HepG2 (cell line): ENCODE results near the gene INF2. TPM values are rescaled to one million over a fixed set of nuclear protein-coding genes. Genes with fewer than 3 reads are reported as not detected.

Source experiments
- AGO1 ChIP-seq: fragments of 200-400 bp; formaldehyde crosslinking; IDR thresholded peaks from 2 replicates; pipeline ENCODE4 v1.6.1; 2017; ENCODE audit warnings: mild to moderate bottlenecking, low read depth, low read length, moderate library complexity; ENCODE audit not compliant: poor library complexity, severe bottlenecking
- AKAP8 ChIP-seq: sonication (generic); formaldehyde crosslinking; IDR thresholded peaks from 2 replicates; pipeline ENCODE4 v1.5.1; 2020; ENCODE audit warnings: mild to moderate bottlenecking, missing genetic modification reagents
- ARID2 ChIP-seq: sonication (generic); formaldehyde crosslinking; IDR thresholded peaks from 2 replicates; pipeline ENCODE4 v1.8.1; 2022; ENCODE audit warnings: mild to moderate bottlenecking, missing genetic modification reagents, borderline replicate concordance
- HIVEP1 ChIP-seq: sonication (generic); formaldehyde crosslinking; IDR thresholded peaks from 2 replicates; pipeline ENCODE4 v1.4.0; 2020; ENCODE audit warnings: mild to moderate bottlenecking, missing genetic modification reagents
- KDM6A ChIP-seq: IDR thresholded peaks from 2 replicates; pipeline ENCODE4 v1.6.1; 2016; ENCODE audit warnings: low read depth
- KLF9 ChIP-seq: IDR thresholded peaks from 2 replicates; pipeline ENCODE4 v1.6.1; 2016; ENCODE audit warnings: low read depth
- MTA3 ChIP-seq: sonication (generic); formaldehyde crosslinking; IDR thresholded peaks from 2 replicates; pipeline ENCODE4 v1.4.0; 2020; ENCODE audit warnings: missing genetic modification reagents
- PHF21A ChIP-seq: sonication (generic); formaldehyde crosslinking; IDR thresholded peaks from 2 replicates; pipeline ENCODE4 v1.5.0; 2020; ENCODE audit warnings: mild to moderate bottlenecking, missing genetic modification reagents
- TARDBP ChIP-seq: sonication (generic); formaldehyde crosslinking; IDR thresholded peaks from 2 replicates; pipeline ENCODE4 v1.8.0; 2022; ENCODE audit warnings: mild to moderate bottlenecking, missing genetic modification reagents
- THAP7 ChIP-seq: sonication (generic); formaldehyde crosslinking; IDR thresholded peaks from 2 replicates; pipeline ENCODE4 v1.8.1; 2023; ENCODE audit warnings: mild to moderate bottlenecking, missing genetic modification reagents
- ZBTB8A ChIP-seq: sonication (generic); formaldehyde crosslinking; IDR thresholded peaks from 2 replicates; pipeline ENCODE4 v1.4.0; 2020; ENCODE audit warnings: mild to moderate bottlenecking, low read depth, missing genetic modification reagents, borderline replicate concordance
- ZC3H13 ChIP-seq: sonication (generic); formaldehyde crosslinking; IDR thresholded peaks from 2 replicates; pipeline ENCODE4 v1.8.1; 2023; ENCODE audit warnings: mild to moderate bottlenecking, missing genetic modification reagents, moderate library complexity
- ZNF292 ChIP-seq: sonication (generic); formaldehyde crosslinking; IDR thresholded peaks from 2 replicates; pipeline ENCODE4 v1.8.1; 2022; ENCODE audit warnings: mild to moderate bottlenecking, low read depth, missing genetic modification reagents, borderline replicate concordance
- ZNF318 ChIP-seq: sonication (generic); formaldehyde crosslinking; IDR thresholded peaks from 2 replicates; pipeline ENCODE4 v1.4.0; 2020; ENCODE audit warnings: mild to moderate bottlenecking, missing genetic modification reagents
- ZNF337 ChIP-seq: sonication (generic); formaldehyde crosslinking; IDR thresholded peaks from 2 replicates; pipeline ENCODE4 v1.5.1; 2020; ENCODE audit warnings: missing genetic modification reagents, low read depth, mild to moderate bottlenecking, borderline replicate concordance
- ZNF512B ChIP-seq: sonication (generic); formaldehyde crosslinking; IDR thresholded peaks from 2 replicates; pipeline ENCODE4 v1.5.1; 2020; ENCODE audit warnings: missing genetic modification reagents, mild to moderate bottlenecking, borderline replicate concordance
- ZNF547 ChIP-seq: sonication (generic); formaldehyde crosslinking; IDR thresholded peaks from 2 replicates; pipeline ENCODE4 v1.5.1; 2020; ENCODE audit warnings: mild to moderate bottlenecking, missing genetic modification reagents
- polyA plus RNA-seq, 8 experiments: library from polyadenylated mRNA; depleted of rRNA in 3 of 8; stranded (reverse) in 7 of 8; unstranded in 1 of 8; fragments of >200 nt; fragmentation: Illumina TruSeq in 4 of 8; extraction: Trizol in 4 of 8; gene quantifications; 2 replicates each; pipeline versions ENCODE4 v1.2.1 to v1.2.3, GENCODE V29; 2011 to 2016; ENCODE audit warnings: low read depth in 4 of 8, missing spikeins in 1 of 8, mixed read lengths in 1 of 8; ENCODE audit not compliant: insufficient read depth in 1 of 8
- total RNA-seq, 5 experiments: library from RNA; depleted of rRNA; stranded (reverse); fragments of >200 nt; fragmentation: Illumina TruSeq; extraction: Trizol; gene quantifications; 2 replicates each; pipeline ENCODE4 v1.2.3, GENCODE V29; 2016; ENCODE audit warnings: low read depth in 1 of 5

INF2 gene
- total and polyA plus RNA-seq, 2 of the 13 experiments (the other 11 are each of a cell fraction or from before 2014, with no cell fraction given): 16.4 to 26.4 TPM

GRCh38 chr14:104735830-104736642 lies 46.6 kb downstream of the INF2 start (continued):
- peak; percentile 82; the same call in 1 of the 2 replicates for TF ChIP-seq ZNF318 (CRISPR knock-in tag)
- peak; percentile 47 for TF ChIP-seq AGO1
- TF ChIP-seq ZC3H13 (CRISPR knock-in tag): peak; percentile 92
- no peak for TF ChIP-seq MTA3 (CRISPR knock-in tag)
- no peak; the same call in 1 of the 2 replicates for TF ChIP-seq THAP7
- TF ChIP-seq ARID2 (CRISPR knock-in tag): no peak
- peak; percentile 96 for TF ChIP-seq PHF21A
- TF ChIP-seq ZNF292 (CRISPR knock-in tag): peak; percentile 85; the same call in 1 of the 2 replicates
- TF ChIP-seq KDM6A (CRISPR knock-in tag): peak; percentile 65; the same call in 1 of the 2 replicates
- TF ChIP-seq ZNF547 (CRISPR knock-in tag): peak; percentile 87; the same call in 1 of the 2 replicates
- peak; percentile 85; the same call in 1 of the 2 replicates for TF ChIP-seq AKAP8 (CRISPR knock-in tag)
- TF ChIP-seq TARDBP: peak; percentile 94; the same call in 1 of the 2 replicates
- no peak for TF ChIP-seq ZNF512B
- no peak for TF ChIP-seq ZBTB8A (CRISPR knock-in tag)
- TF ChIP-seq KLF9 (CRISPR knock-in tag): peak; percentile 73; the same call in 1 of the 2 replicates
- peak; percentile 88; the same call in 1 of the 2 replicates for TF ChIP-seq ZNF337 (CRISPR knock-in tag)
- peak; percentile 76 for TF ChIP-seq HIVEP1 (CRISPR knock-in tag)
